DOHH2 (cell line): Measurements from ENCODE around the gene TMCC1.

Experiments
- H3F3A ChIP-seq: fragments of 200-600 bp; sonication (generic), shearing (Covaris generic); 2 replicates; pipeline ENCODE4 v1.6.0; 2016; ENCODE audit warnings: antibody characterized with exemption, mild to moderate bottlenecking; ENCODE audit not compliant: control insufficient read depth, insufficient read depth
- H3K27ac ChIP-seq: fragments of 200-600 bp; sonication (generic); 2 replicates; pipeline ENCODE4 v1.5.1; 2014; ENCODE audit warnings: low read depth, mild to moderate bottlenecking, low read length, moderate library complexity
- H3K27me3 ChIP-seq: fragments of 200-600 bp; sonication (generic); 2 replicates; pipeline ENCODE4 v1.6.1; 2014; ENCODE audit warnings: mild to moderate bottlenecking, low read length, mixed read lengths; ENCODE audit not compliant: control insufficient read depth
- H3K36me3 ChIP-seq: fragments of 200-600 bp; sonication (generic); 2 replicates; pipeline ENCODE4 v1.6.1; 2014; ENCODE audit warnings: mild to moderate bottlenecking, low read length, moderate library complexity, mixed read lengths; ENCODE audit not compliant: control insufficient read depth
- H3K4me1 ChIP-seq: fragments of 200-600 bp; sonication (generic); 2 replicates; pipeline ENCODE4 v1.6.1; 2014; ENCODE audit warnings: mild to moderate bottlenecking, low read length, mixed read lengths; ENCODE audit not compliant: control insufficient read depth
- H3K4me2 ChIP-seq: fragments of 200-600 bp; sonication (generic); 2 replicates; pipeline ENCODE4 v1.6.0; 2014; ENCODE audit warnings: mild to moderate bottlenecking, low read length, moderate library complexity
- H3K4me3 ChIP-seq: fragments of 200-600 bp; sonication (generic); 2 replicates; pipeline ENCODE4 v1.5.1; 2014; ENCODE audit warnings: mild to moderate bottlenecking, low read length, mixed read lengths
- H3K79me2 ChIP-seq: fragments of 200-600 bp; sonication (generic); 2 replicates; pipeline ENCODE4 v1.6.1; 2014; ENCODE audit warnings: mild to moderate bottlenecking, low read length, mixed read lengths; ENCODE audit not compliant: control insufficient read depth
- H3K9me2 ChIP-seq: fragments of 200-600 bp; sonication (generic); replicated peaks from 2 replicates; pipeline ENCODE4 v1.6.1; 2014; ENCODE audit warnings: mild to moderate bottlenecking, low read length, mixed read lengths; ENCODE audit not compliant: control insufficient read depth
- H3K9me3 ChIP-seq: fragments of 200-600 bp; sonication (generic); 2 replicates; pipeline ENCODE4 v1.6.1; 2014; ENCODE audit warnings: antibody characterized with exemption, low read length, mixed read lengths; ENCODE audit not compliant: control insufficient read depth, insufficient read depth
- H4K20me1 ChIP-seq: fragments of 200-600 bp; sonication (generic); 2 replicates; pipeline ENCODE4 v1.6.0; 2014; ENCODE audit warnings: low read depth, mild to moderate bottlenecking, antibody characterized with exemption, low read length, moderate library complexity; ENCODE audit not compliant: control insufficient read depth, insufficient read depth
- EZH2phosphoT487 ChIP-seq: fragments of 200-600 bp; sonication (generic); IDR thresholded peaks from 2 replicates; pipeline ENCODE4 v1.6.1; 2017; ENCODE audit warnings: borderline replicate concordance, mild to moderate bottlenecking, antibody characterized with exemption, low read length, moderate library complexity, mixed read lengths
- TF ChIP-seq, protein P1 (sequence below): fragments of 200-600 bp; sonication (generic); IDR thresholded peaks from one replicate; pipeline ENCODE4 v1.5.1; 2014; ENCODE audit warnings: antibody characterized with exemption, mild to moderate bottlenecking, low read depth, low read length; ENCODE audit not compliant: poor library complexity, severe bottlenecking

Gene TMCC1

DNA sequence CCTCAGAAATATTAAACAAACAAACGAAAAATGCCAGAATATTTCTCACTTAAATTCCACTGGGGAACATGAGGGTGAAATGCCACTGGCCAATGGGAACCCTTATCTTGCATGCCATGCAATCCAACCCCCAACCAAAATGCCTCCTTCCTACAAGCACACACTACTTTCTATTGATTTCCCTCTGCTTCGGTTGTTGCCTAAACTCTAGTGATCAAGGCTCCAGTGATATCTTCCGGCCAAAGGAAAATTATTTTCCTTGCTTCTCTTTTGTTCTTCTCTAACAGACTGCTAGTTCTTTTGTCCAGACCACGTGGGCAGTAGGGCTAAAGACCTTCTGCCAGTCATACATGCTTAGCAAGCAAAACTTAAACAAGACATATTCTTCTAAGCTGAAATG lies 115.7 kb downstream of the TMCC1 start:
- TF ChIP-seq, protein P1, sequence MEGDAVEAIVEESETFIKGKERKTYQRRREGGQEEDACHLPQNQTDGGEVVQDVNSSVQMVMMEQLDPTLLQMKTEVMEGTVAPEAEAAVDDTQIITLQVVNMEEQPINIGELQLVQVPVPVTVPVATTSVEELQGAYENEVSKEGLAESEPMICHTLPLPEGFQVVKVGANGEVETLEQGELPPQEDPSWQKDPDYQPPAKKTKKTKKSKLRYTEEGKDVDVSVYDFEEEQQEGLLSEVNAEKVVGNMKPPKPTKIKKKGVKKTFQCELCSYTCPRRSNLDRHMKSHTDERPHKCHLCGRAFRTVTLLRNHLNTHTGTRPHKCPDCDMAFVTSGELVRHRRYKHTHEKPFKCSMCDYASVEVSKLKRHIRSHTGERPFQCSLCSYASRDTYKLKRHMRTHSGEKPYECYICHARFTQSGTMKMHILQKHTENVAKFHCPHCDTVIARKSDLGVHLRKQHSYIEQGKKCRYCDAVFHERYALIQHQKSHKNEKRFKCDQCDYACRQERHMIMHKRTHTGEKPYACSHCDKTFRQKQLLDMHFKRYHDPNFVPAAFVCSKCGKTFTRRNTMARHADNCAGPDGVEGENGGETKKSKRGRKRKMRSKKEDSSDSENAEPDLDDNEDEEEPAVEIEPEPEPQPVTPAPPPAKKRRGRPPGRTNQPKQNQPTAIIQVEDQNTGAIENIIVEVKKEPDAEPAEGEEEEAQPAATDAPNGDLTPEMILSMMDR, result no peak
- no peak for TF ChIP-seq EZH2phosphoT487
- H3F3A ChIP-seq, result no peaks in the 10 kb centered on the region
- H3K79me2 ChIP-seq, result no peaks in the 10 kb centered on the region
- no peaks in the 10 kb centered on the region for H3K27me3 ChIP-seq
- H3K4me2 ChIP-seq, result no peak overlapping the region
- no peak overlapping the region for H3K27ac ChIP-seq
- H3K9me2 ChIP-seq, result no peaks in the 10 kb centered on the region
- no peaks in the 10 kb centered on the region for H4K20me1 ChIP-seq
- no peaks in the 10 kb centered on the region for H3K9me3 ChIP-seq
- H3K4me1 ChIP-seq, result 0 out of 2 replicates have a peak, but pooled peaks cover 2% of the 10 kb centered on the region
- no peak overlapping the region for H3K4me3 ChIP-seq
- H3K36me3 ChIP-seq, result no peaks in the 10 kb centered on the region; the same call in 1 of the 2 replicates

DNA sequence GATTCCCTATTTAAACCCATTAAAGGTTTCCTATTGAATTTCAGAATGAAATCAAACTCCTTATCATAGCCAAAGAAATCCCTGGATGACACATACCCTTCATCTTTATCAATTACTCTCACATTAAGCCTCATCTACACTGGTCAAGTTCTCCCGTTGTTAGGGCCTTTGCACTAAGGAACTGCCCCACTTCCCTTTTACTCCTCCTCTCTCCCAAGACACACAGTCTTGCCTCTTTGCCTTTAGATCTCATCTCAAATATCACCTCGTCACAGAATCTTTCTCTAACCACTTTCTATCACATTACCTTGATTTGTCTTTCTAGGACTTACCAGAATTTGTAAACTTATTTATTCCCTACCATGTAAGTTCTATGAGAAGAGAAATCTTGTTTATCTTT lies 117.6 kb downstream of the TMCC1 start:
- Histone ChIP-seq H3K9me3 (no peaks in the 10 kb centered on the region), H3K79me2 (no peaks in the 10 kb centered on the region), H3F3A (no peaks in the 10 kb centered on the region), H3K27me3 (no peaks in the 10 kb centered on the region), H3K4me2 (no peak overlapping the region), H3K9me2 (no peaks in the 10 kb centered on the region), H3K36me3 (no peaks in the 10 kb centered on the region; the same call in 1 of the 2 replicates), H3K4me3 (no peak overlapping the region), H3K4me1 (0 out of 2 replicates have a peak, but pooled peaks cover 2% of the 10 kb centered on the region), H4K20me1 (no peaks in the 10 kb centered on the region), H3K27ac (no peak overlapping the region)
- no peak for TF ChIP-seq EZH2phosphoT487

DNA sequence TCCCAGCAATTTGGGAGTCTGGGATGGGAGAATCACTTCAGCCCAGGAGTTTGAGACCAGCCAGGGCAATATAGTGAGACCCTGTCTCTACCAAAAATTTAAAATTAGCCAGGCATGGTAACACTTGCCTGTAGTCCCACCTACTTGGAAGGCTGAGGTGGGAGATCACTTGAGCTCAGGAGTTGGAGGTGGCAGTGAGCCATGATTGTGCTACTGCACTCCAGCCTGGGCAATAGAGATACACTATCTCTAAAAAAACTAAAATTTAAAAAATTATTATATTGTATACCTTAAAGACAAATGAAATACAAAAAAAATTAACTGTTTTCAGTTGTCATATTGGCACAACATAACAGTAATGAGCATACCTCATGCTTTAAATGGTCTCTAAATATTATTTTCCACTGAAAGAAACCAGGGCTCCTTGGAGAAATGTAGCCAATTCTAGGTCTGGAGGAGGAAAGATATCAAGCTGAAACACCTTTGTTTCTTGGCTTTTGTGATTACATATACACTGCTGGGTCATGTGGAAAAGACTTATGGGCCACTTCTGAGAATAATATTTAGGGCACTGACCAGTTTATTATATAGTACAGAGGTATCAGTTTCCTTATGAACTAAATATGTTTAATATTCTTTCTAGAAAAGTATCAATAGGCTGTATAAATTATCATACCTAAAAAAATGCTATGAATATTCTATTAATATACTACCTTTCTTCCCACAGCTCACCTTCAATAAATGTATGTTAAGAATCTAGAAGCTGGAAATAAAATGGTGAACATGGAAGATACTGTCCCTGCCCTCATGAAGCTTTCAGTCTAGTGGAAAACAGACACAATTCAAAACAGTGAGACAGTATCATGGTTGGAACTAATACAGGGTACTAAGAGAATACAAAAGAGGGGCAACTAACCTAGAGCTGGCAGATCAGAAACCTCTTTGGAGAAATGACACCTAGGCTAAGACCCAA lies 119.5 kb downstream of the TMCC1 start:
- Histone ChIP-seq H3K4me3 (no peak overlapping the region), H3K27ac (no peak overlapping the region), H3K9me3 (no peaks in the 10 kb centered on the region), H3K79me2 (no peaks in the 10 kb centered on the region), H4K20me1 (no peaks in the 10 kb centered on the region), H3K4me1 (0 out of 2 replicates have a peak, but pooled peaks cover 2% of the 10 kb centered on the region), H3K36me3 (no peaks in the 10 kb centered on the region; the same call in 1 of the 2 replicates), H3F3A (no peaks in the 10 kb centered on the region), H3K9me2 (no peaks in the 10 kb centered on the region), H3K27me3 (no peaks in the 10 kb centered on the region), H3K4me2 (no peak overlapping the region)
- TF ChIP-seq, protein P1, result no peak
- no peak for TF ChIP-seq EZH2phosphoT487

DNA sequence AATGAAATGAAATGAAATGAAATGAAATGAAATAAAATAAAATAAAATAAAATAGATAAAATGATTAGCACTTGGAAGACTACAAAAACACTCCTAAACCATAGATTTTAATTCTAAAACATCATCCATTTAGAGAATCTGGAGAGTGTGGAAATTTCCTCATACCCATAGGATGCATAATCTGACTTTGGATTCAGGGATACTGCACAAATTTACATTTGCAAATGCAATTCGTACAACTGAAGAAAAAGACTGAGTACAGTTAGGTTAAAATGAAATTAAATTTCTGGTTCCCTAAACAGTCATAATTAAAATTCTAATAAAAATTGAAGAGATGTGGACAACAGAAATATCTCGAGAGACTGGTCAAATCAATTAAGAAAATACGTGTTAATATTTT lies 122.9 kb downstream of the TMCC1 start:
- Histone ChIP-seq H3K27ac (no peak overlapping the region), H3K36me3 (no peaks in the 10 kb centered on the region; the same call in 1 of the 2 replicates), H3K27me3 (no peaks in the 10 kb centered on the region), H3K9me3 (no peaks in the 10 kb centered on the region), H3K4me2 (no peak overlapping the region), H3F3A (no peaks in the 10 kb centered on the region), H3K79me2 (no peaks in the 10 kb centered on the region), H3K4me1 (0 out of 2 replicates have a peak, but pooled peaks cover 2% of the 10 kb centered on the region), H4K20me1 (no peaks in the 10 kb centered on the region), H3K4me3 (no peak overlapping the region), H3K9me2 (no peaks in the 10 kb centered on the region)
- TF ChIP-seq, protein P1, result no peak
- TF ChIP-seq EZH2phosphoT487, result no peak
